Fibroblast of skin of scalp (primary cell): ENCODE data around the gene CLC.
"Not testable (repeated sequence)": the region's sequence is repeated elsewhere in the genome, so short reads cannot be mapped to it uniquely, and the experiment has no call there.

ENCODE experiments used
- DNase-seq: peaks from one replicate; pipeline ENCODE4 v3.0.0-alpha.2; 2013

The CLC gene

GRCh38 chr19:39728040-39728439 is 9.8 kb downstream of the CLC start:
- no peak for DNase-seq

GRCh38 chr19:39727070-39727800 is 10.6 kb downstream of the CLC start:
- DNase-seq, result no peak

- DNase-seq, result no peak
Measured at GRCh38 chr19:39725995-39726394, 11.8 kb downstream of the CLC start.

GRCh38 chr19:39720144-39720543 is 17.7 kb downstream of the CLC start:
- DNase-seq, result not testable (repeated sequence)

- DNase-seq, result no peak
Measured at GRCh38 chr19:39710333-39710890, 27.4 kb downstream of the CLC start.

GRCh38 chr19:39709026-39709872 is 28.6 kb downstream of the CLC start:
- DNase-seq, result no peak

GRCh38 chr19:39708594-39708993 is 29.2 kb downstream of the CLC start:
- no peak for DNase-seq

GRCh38 chr19:39705578-39706188 is 32.1 kb downstream of the CLC start:
- no peak for DNase-seq

GRCh38 chr19:39704181-39705044 is 33.4 kb downstream of the CLC start, which contains the start of gene LGALS14:
LGALS14 (plus strand) TSS chr19:39704481; CDS start chr19:39704529, 48 bp downstream.
- no peak for DNase-seq

GRCh38 chr19:39701291-39701690 is 36.5 kb downstream of the CLC start:
- DNase-seq, result no peak

- no peak for DNase-seq
Measured at GRCh38 chr19:39698535-39698934, 39.3 kb downstream of the CLC start.

- DNase-seq, result no peak
Measured at GRCh38 chr19:39696387-39696786, 41.4 kb downstream of the CLC start.

GRCh38 chr19:39695759-39696158 is 42.1 kb downstream of the CLC start:
- DNase-seq, result no peak

- no peak for DNase-seq
Measured at GRCh38 chr19:39692822-39693221, 45.0 kb downstream of the CLC start.

- DNase-seq, result no peak
Measured at GRCh38 chr19:39692166-39692565, 45.7 kb downstream of the CLC start.

GRCh38 chr19:39688637-39689036 is 49.2 kb downstream of the CLC start:
- DNase-seq, result not testable (repeated sequence)

- no peak for DNase-seq
Measured at GRCh38 chr19:39686739-39687138, 51.1 kb downstream of the CLC start.

GRCh38 chr19:39684267-39684666 is 53.6 kb downstream of the CLC start:
- no peak for DNase-seq

GRCh38 chr19:39681416-39681815 is 56.4 kb downstream of the CLC start:
- no peak for DNase-seq
